NCI-H526 treated with DMSO at 0.1 percent for 48 hours (cell line): ENCODE results near the gene TSPAN32.

Source experiments
- DNase-seq: peaks from one replicate; lab custom pipeline; 2025; lab: John Stamatoyannopoulos, UW

TSPAN32 gene, protein sequence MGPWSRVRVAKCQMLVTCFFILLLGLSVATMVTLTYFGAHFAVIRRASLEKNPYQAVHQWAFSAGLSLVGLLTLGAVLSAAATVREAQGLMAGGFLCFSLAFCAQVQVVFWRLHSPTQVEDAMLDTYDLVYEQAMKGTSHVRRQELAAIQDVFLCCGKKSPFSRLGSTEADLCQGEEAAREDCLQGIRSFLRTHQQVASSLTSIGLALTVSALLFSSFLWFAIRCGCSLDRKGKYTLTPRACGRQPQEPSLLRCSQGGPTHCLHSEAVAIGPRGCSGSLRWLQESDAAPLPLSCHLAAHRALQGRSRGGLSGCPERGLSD

DNA sequence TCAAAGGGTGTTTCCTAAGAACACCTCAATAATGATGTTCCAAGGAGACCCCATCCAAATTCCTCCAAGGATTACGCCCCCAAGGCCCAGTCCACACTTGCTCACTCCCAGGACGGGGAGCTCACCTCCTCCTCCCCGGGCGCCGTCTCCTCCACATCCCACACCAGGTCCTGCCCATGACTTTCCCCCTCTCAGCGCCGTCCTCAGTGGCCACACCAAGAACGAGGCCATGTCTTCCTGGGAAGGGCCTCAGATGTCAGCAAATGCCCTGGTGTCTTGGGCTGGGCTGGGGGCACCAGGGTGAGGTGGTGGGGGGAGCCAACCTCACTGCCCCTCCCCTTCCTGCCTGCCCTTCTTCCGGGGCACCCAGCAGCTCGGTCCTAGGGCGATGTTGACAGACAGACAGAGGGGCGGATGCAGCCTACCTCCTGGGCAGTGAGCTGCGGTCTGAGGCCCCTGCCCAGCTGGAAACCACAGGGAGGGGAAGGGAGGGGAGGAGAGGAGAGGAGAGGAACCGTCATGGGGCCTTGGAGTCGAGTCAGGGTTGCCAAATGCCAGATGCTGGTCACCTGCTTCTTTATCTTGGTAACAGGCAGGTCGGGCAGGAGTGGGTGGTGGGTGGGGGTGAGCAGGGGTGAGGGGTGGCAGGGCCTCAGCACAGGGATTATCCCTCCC, at the start of gene TSPAN32, which contains the start of gene C11orf21:
Gene TSPAN32 (plus strand): TSS at position 383 of the 675 bp plus-strand sequence. CDS start 137 bp downstream, at position 520.
Gene C11orf21 (minus strand): TSS at position 288 of the 675 bp plus-strand sequence. CDS start 110 bp downstream, at position 178.
- DNase-seq, result no peak

DNA sequence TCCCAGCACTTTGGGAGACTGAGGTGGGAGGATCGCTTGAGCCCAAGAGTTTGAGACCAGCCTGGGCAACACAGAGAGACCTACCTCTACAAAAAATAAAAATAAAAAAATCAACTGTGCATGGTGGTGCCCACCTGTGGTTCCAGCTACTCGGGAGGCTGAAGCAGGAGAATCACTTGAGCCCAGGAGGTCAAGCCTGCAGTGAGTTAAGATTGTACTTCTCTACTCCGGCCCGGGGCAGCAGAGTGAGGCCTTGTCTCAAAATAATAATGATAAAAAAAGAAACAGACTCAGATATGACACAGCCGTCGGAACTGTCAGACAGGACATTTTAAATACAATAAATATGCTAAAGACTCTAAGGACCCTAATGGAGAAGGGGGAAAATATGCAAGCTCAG, 49.8 kb upstream of the TSPAN32 start:
- no peak for DNase-seq

DNA sequence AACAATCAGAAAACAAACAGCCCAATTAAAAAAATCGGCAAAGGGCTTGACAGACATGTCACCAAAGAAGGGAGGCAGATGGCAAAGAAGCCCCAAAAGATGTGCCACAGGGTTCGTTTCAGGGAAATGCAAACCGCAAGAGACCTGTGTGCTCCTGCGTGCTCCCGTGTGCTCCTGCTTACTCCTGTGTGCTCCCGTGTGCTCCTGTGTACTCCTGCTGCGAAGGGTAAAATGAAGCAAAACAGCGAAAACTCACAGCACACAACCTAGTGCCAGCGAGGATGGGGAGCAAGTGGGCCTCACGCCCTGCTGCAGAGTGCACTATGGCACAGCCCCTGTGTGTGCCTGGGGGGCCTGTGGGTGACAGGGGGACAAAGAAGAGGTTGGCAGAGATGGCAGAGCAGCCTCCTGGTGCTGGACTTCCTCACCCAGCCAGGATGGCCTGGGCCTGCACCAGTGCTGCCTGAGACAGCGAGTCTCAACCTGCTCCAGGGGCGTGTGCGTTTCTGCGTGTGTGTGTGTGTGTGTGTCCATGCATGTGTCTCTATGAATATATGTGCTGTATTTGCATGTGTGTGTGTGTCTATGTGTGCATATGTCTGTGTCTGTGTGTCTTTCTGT, 45.4 kb upstream of the TSPAN32 start:
- no peak for DNase-seq

DNA sequence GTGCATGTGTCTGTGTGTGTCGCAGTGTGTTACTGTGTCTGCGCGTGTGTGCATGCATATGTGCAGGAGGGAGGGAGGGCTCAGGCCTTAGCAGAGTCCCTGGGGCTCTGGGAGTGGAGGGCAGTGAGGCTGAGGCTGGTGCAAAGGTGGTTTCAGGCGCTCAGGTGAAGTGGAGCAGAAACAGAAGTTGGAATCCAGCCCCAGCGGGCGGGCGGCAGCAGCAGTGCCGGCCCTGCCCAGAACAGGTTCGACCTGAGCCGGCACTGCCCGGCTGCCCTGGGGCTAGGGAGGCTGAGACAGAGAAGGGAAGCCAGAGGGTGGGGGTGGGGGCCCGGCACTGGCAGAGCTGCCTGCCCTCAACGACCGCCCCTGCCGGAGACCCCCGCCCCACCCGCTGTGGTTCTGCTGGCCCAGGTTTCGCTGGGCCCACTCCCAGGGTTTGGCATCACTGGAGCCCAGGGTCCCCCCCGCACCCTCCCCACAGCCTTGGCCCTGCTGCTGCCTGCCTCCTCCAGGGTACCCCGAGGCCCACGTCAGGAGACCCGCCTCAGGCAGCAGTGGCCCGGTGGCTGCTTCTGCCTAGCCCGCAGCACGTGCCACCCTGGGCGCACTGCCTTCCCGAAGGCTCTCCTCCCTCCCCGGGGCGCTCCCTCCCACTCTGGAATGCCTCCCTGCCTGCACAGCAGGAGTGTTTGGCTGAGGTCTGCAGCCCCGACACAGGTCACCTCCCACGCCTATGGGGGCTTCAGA, 44.7 kb upstream of the TSPAN32 start:
- peak; percentile 95 for DNase-seq

DNA sequence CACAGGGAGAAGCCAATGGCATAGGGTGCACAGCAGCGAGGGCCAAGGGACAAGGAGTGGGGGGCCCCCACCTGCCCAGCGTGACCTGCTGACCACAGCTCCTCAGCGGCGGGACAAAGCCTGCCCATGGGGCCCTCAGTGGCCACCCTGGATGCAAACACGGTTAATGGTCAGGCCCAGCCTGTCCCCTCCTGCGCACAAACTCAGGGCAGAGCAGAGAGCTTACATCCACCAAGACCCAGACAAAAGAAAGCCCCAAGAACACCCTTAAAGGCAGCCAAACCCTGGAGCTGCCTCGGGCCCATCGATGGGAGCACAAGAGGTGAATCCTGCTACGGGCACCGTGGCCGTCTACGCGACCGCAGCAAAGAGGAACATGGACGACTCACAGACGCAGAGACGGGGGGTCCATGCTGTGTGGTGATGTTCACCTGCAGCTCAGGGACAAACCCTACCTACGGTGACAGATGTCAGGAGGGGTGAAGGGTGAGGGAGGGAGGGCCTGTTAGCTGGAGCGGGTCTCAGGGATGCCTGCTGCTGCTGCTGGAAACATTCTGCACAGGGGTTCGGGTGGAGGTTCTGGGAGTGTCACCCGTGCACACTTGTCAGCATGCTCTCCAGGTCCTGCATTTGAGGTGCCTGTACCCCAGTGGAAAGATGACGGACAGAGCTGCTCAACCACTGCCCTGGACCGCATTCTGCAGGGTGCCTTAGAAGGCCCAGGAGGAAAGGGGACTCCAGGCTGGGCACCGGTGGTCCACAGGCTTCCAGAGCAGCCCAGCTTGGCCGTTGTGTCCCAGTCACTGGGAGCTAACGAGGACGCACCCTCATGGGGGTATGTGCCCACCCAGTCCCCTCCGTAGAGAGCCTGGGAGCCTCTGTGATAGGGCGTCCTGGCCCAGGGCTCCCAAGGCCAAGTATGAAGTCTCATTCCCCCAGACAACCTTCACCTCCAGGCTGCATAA, 43.0 kb upstream of the TSPAN32 start:
- DNase-seq, result no peak

DNA sequence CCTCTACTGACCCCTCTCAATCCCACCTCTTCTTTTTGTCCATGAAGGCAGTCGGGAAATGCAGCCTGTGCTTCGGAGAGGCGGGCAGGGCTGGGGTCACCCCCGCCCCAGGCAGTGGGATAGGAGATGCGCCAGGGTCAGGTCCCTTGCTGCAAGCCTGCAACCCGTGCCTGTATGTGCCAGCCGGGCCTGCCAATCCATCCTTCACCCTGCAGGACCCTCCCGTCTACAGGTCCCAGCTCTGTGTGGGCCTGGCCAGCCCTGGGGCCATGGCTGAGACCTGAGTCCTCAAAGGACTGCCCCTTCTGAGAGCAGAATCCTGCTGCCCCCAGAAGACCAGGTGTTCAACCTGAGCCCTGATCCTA, 42.4 kb upstream of the TSPAN32 start:
- DNase-seq, result no peak

DNA sequence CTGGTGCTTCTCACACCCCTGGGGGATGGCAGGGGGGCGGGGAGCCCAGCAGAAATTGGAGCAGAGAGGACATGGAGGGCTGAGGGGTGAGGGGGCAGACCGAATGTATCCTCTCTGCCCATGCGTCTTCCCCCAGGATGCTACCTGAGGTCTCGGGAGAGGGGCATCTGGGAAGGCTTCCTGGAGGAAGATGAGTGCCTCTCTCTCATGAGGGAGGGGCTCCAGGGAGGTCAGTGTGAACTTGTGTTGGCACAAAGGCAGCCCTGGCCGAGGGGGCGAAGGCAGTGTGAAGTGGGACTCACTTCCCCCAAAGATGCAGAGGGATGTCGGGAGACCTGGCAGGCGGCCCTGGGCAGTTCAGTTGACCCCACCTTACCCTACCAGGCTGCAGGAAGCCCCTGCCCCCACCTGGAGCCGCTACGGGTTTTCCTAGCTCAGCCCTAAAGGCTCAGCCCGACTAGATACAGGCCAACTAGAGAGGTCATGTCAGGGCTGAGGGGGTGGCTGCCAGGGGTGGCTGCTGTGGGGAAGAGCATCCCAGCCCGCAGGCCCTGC, 41.8 kb upstream of the TSPAN32 start:
- DNase-seq, result no peak

DNA sequence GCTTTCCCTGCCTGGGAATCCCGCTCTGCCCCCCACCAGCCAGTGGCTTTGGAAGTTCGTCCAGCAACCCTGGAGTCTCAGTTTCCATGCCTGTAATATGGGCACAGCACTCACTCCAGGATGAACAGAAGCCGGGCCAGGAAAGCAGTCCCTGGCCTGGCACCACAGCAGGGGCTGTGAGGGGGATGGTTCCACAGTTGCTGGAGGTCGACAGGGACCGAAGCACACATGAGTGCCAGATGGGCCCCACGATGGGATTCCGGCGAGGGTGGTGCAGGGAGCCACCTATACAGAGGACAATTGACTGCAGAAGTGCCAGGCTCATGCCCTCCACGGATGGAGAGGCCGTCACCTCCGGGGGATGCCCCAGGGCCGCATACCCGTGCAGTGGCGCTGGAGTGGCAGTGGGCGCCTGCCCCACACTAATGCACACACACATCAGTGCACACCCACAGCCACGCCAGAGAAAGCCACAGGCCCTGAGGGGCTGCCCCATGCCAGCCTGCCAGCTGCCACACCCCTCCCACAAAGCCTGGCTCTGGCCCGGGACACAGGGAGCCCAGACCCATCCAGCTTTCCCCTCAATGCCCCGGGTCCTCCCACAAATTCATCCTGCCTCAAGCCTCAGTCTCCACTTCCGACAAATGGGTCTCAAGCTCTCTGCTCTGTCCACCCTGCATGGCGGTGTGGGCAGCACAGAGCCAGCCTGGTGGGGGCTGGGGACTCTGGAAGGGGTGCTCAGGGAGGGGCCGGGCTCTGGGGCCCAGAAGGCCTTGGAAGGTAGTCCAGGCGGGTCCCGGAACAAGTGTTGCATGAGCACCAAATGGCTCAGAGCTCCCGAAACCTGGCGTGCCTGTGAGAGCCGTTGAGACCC, 41.1 kb upstream of the TSPAN32 start:
- DNase-seq, result no peak

DNA sequence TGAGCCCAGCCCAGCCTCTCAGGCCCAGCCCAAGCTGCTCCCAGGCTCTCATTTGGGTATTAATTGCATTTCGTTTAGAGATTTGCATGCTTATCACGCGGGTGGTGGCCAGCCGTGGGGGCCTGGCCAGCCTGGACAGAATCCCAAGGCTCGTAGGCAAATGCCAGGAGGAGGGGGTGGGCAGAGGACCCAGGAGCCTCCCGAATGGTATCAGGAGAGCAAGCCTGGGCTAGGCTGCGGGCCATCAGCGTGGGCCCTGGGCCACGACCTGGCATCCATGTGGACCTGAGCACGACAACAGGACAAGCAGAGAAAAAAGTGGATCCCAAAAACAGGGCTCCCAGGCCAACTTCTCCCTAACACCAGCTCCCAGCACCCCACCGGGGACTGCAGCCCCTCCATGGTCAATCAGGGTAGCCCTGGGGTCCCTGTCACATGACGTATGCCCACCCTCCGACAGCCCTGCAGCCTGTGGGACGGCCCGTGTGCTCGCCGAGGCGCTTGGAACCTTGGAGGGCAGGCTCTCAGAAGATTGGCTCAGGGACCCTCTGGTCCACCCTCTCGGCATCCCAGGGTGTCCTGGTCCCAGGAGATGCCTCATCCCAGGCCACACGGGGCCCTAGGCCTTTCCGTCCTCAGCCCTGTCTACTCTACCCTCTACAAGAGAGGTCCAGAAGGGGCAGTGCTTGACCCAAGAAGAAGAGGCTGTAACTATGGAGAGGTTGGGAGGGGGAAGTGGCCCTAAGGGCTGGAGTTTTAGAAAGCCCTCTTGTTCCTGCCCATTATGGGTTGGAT, 40.2 kb upstream of the TSPAN32 start:
- DNase-seq, result peak; percentile 99

DNA sequence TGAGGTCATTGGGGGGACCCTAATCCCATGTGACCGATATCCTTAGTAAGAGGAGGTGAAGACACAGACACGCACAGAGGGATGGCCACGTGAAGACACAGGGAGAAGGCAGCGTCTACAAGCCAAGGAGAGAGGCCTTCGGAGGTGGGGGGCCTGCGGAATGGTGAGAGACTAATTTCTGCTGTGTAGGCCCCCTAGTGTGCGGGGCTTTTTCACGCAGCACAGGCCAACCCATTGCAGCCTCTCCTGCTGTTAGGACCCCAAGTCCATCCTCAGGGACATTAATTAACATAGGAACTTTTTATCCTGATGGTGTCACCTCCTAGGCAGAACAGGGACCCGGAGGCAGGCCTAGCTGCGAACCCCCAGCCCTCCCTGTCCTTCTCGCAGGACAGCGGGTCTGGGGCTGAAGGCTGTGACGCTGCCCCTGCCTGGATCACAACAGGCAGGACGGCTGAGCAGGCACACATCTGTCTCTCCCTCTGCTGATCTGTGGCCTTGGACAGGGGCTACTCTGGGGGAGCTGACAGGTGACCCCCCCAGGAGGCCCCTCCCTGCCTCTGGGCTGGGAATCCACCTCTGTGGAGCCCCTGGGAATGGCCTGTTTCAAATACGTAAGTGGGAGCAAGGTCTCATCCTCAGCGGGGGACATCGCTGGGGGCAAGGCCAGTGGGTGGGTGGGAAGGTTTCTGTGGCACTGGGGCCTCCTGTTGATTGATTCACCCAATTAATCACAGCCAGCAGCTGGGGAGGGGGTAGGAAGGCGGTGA, 39.3 kb upstream of the TSPAN32 start:
- peak; percentile 82 for DNase-seq

DNA sequence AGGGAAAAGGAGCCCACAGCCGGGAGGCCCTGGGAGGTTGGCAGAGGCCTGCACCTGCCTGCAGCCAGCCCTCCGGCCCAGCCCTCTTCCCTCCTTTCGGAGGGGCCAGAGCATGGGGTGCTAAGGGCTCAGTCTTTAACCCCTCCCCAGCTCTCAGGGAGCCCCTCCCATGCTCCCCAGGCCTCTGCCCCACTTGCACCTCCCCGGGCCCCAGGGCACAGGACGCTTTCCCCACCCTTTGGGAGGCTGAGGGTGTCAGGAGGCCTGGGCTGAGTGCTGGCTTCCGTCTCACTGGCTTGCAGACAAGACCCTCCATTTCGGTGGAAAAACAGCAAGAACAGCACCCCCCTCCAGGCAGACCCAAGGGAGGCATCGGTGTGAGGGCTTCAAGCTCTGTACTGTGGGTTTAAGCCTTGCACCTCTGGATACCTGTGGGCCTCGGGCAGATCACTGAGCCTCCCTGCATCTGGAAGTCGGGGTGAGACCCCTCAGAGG, 38.7 kb upstream of the TSPAN32 start:
- peak; percentile 69 for DNase-seq

DNA sequence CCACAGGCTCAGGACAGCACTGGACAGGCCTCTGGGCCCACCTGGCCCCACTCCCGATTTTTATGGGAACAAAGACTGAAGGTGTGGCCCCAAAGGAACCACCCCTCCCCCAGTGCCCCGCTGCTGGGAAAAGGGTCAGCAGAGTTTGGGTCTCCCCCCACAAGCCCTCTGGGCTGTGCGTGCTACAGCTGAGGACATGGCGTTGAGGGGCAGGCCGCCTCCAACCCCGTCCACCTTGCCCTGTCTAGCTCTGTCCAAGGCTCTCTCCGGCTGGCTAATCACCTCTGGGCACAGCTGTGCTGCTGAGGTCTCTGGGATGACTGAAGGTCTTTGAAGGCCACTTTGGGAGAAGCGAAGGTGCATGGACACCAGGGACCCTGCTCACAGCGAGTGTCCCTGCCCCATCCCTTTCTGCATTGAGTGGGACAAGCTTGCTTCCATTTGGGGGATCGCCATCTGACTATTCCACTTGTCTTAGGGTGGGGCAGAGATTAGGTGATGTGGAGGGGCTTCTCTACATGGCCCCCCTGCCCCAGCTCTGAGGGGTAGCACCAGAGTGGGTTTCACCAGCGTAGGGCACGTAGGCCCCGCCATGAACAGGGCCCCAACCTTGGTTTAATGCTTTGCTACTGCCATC, 38.0 kb upstream of the TSPAN32 start:
- no peak for DNase-seq

DNA sequence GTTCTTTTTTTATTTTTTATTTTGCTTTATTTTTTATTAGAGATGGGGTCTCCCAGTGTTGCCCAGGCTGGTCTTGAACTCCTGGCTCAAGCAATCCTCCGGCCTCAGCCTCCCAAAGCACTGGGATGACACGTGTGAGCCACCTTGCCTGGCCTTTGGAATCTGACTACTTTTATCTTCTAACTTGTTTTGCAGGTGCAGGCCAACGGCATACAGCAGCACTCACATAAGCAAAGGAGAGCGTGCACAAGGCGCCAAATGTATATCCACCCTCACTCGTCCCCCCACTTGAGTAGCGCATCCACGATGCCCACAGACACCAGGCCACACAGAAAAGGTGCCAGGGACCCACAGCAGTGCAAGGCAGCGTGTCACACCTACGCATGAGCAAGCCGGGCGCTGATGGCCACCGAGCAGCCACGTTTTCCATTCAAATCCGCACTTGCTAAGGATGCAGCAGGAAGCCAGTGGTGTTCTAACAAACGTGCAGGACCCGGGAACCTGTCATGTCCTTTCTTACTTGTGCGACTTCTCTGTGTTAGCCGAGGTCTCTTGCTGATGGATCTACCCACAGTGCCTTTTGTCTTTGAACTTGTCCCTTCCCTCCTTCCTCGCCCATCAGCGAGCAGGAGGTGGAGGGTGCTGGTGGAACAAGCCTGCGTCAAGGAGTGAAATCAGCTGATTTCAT, 37.3 kb upstream of the TSPAN32 start:
- no peak for DNase-seq

DNA sequence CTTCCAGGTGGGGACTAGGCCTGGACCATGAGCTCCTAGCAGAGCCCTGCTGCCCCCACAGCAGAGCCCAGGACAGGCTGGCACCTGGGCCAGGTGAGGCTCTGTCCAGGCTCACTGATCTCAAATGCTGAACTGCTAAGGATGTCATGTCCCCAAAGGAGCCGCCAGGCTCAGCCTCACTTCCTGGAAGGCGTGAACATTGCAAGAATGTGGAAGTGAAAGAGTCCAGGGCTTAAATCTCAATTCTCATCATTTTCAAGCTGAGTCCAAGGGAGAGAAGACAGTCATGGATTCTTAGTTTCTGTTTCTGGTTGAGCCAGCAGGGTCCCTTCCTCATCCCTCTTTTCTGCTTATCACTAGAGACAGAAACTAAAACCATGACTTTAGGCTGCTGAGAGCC, 36.4 kb upstream of the TSPAN32 start:
- no peak for DNase-seq

DNA sequence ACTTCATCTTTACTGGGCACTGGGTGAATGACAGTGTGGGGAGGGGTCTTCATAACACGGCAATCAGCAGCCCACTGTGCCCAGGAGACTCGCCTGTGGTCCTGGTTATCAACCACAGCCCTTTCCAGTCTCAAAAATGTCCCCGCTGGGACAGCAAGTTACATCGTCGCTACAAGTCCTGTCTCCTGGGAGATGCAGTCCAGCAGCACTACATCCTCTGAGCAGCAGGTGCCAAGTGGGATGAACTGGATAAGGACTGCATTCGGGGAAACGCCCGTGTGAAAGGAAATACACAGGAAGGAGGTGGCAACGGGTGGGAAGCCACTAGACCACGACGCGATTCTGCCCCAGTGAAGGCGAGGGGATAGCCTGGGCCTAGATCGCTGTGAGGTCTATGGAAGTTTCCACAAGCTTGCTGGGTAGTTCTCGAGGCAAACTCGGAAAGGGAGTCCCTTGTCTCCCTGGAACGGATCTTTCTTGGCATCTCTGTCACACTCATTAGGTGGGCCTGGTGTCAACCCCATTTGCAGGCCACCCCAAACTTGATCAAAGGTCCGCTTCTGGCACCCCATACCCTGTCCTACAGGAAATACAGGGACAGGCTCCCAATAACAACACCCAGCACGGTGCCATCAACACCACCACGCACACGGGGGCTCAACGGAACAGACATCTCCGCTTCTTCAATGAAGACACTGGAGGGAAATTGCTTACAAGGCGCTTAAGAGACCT, 35.8 kb upstream of the TSPAN32 start:
- DNase-seq, result peak; percentile 83

DNA sequence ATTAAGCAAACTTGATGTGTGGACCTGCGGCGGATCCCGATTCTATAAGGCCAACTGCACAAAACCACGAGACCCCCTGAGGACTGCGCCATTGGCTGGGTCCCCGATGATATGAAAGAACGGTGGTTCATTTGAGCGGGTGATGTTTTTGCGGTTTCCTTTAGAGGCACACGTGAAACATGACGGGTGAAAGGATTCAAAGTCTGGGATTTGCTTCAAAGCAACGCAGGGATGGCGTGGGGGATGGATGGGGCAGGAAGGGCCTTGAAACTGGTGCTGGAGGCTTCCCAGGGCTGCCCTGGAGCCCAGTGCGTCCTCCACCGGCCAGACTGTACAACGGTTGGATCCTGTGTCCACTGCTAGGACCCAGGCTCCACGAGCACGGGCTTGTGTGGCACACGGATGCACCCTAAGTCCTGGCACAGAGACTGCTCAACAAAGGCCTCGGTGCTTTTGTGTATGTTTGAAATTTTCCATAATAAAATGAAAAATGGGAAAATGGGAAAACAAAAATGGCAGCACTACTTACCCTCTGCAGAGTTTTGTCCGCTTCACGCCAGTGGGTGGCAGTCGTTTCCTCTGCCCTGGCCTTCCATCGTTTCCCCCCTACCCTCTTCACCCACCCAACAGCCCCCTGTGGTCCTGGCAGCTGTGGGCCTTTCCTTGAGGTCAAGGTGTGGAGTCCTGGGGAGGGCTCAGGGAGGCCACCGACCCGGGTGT, 35.1 kb upstream of the TSPAN32 start:
- no peak for DNase-seq
